SU-DHL-6 (cell line): ENCODE data around the gene SPACDR.

ENCODE experiments used
- H2AFZ ChIP-seq: fragments of 200-600 bp; sonication (generic); 2 replicates; pipeline ENCODE4 v1.6.1; 2014; ENCODE audit warnings: low read depth, mild to moderate bottlenecking, moderate library complexity, mixed read lengths, antibody characterized with exemption, low read length; ENCODE audit not compliant: severe bottlenecking
- H3F3A ChIP-seq: fragments of 200-600 bp; shearing (Covaris generic); 2 replicates; pipeline ENCODE4 v1.6.0; 2016; ENCODE audit warnings: antibody characterized with exemption, mild to moderate bottlenecking; ENCODE audit not compliant: insufficient read depth
- H3K27ac ChIP-seq: fragments of 200-600 bp; sonication (generic); 2 replicates; pipeline ENCODE4 v1.5.1; 2016; ENCODE audit warnings: low read depth, mild to moderate bottlenecking, low read length, moderate library complexity, mixed read lengths
- H3K27me3 ChIP-seq: fragments of 200-600 bp; sonication (generic), shearing (Covaris generic); 2 replicates; pipeline ENCODE4 v1.6.0; 2014; ENCODE audit warnings: mild to moderate bottlenecking, low read length
- H3K36me3 ChIP-seq: fragments of 200-600 bp; sonication (generic); 2 replicates; pipeline ENCODE4 v1.6.1; 2014; ENCODE audit warnings: mild to moderate bottlenecking, low read length, mixed read lengths
- H3K4me2 ChIP-seq: fragments of 300-600, 200-600 bp; shearing (Covaris generic), sonication (generic); 2 replicates; pipeline ENCODE4 v1.6.0; 2014; ENCODE audit warnings: low read length, low read depth, mild to moderate bottlenecking; ENCODE audit not compliant: poor library complexity, severe bottlenecking
- H3K4me3 ChIP-seq: fragments of 200-600 bp; sonication (generic); 2 replicates; pipeline ENCODE4 v1.5.1; 2014; ENCODE audit warnings: antibody characterized with exemption, low read length, mild to moderate bottlenecking, mixed read lengths; ENCODE audit not compliant: insufficient read depth, poor library complexity, severe bottlenecking
- H3K79me2 ChIP-seq: fragments of 200-600 bp; sonication (generic); 2 replicates; pipeline ENCODE4 v1.6.1; 2014; ENCODE audit warnings: mild to moderate bottlenecking, low read length, moderate library complexity; ENCODE audit not compliant: insufficient read depth
- H3K9ac ChIP-seq: fragments of 200-600 bp; sonication (generic); 2 replicates; pipeline ENCODE4 v1.7.0; 2014; ENCODE audit warnings: mild to moderate bottlenecking, low read length
- H3K9me2 ChIP-seq: fragments of 200-600 bp; sonication (generic); replicated peaks from 2 replicates; pipeline ENCODE4 v1.6.1; 2014; ENCODE audit warnings: low read length; ENCODE audit not compliant: insufficient read depth
- H3K9me3 ChIP-seq: fragments of 200-600 bp; sonication (generic); 2 replicates; pipeline ENCODE4 v1.6.1; 2014; ENCODE audit warnings: low read length, mixed read lengths; ENCODE audit not compliant: insufficient read depth
- H4K20me1 ChIP-seq: fragments of 200-600 bp; sonication (generic); 2 replicates; pipeline ENCODE4 v1.6.1; 2014; ENCODE audit warnings: low read depth, mild to moderate bottlenecking, antibody characterized with exemption, low read length, moderate library complexity, mixed read lengths
- EZH2phosphoT487 ChIP-seq: fragments of 200-600 bp; sonication (generic), shearing (Covaris generic); conservative IDR thresholded peaks from 2 replicates; pipeline ENCODE4 v1.6.1; 2018; ENCODE audit warnings: mild to moderate bottlenecking, antibody characterized with exemption, low read length, moderate library complexity, mixed read lengths
- TF ChIP-seq, protein P1 (sequence below): fragments of 200-600 bp; sonication (generic); IDR thresholded peaks from one replicate; pipeline ENCODE4 v1.5.1; 2017; ENCODE audit warnings: antibody characterized with exemption, mild to moderate bottlenecking, low read length, moderate library complexity; ENCODE audit not compliant: insufficient read depth, poor library complexity, severe bottlenecking

The SPACDR gene

DNA sequence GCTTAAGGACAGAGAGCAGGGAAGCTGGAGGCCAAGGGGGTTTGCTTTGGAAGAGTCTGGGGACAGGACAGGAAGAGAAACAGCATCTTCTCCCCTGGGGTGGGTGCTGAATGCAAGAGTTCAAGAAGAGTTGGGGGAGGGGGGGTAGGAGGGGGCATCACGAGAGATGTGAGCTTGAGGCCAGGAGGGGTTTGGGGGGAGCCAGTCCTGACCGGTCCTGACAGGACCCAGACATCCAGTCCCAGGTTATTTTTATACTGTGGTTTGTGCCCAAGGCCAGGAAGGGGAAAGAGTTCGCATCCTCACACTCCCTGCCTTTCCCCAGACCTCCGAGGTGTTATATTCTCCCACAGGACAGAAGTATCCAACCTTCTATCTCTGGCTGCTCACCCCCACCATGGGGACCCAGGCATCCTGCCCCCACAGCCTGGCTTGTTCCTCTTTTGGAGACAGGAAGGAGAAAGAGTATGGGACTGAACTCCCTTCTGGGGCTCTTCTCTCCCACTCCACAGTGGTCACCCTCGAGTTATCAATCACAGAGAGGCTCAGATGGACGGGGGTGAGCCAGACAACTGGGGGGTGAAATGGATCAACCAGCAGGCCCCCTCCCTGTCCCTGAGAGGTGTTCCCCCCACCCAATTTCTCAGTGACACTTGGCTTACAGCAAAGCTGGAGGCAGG lies 12.2 kb upstream of the SPACDR start:
- H3K4me3 ChIP-seq: no peak overlapping the region
- peak overlapping the region; percentile 88; the same call in 1 of the 2 replicates for H3K9ac ChIP-seq
- H4K20me1 ChIP-seq: no peaks in the 10 kb centered on the region
- H3K79me2 ChIP-seq: peaks cover 19% of the 10 kb centered on the region; the same call in 1 of the 2 replicates
- peaks cover 5% of the 10 kb centered on the region; the same call in 1 of the 2 replicates for H3F3A ChIP-seq
- no peaks in the 10 kb centered on the region for H3K36me3 ChIP-seq
- H2AFZ ChIP-seq: no peak overlapping the region
- no peak overlapping the region for H3K27ac ChIP-seq
- no peaks in the 10 kb centered on the region for H3K9me2 ChIP-seq
- H3K4me2 ChIP-seq: peak overlapping the region; percentile 94
- no peak for TF ChIP-seq EZH2phosphoT487
- TF ChIP-seq, protein P1, sequence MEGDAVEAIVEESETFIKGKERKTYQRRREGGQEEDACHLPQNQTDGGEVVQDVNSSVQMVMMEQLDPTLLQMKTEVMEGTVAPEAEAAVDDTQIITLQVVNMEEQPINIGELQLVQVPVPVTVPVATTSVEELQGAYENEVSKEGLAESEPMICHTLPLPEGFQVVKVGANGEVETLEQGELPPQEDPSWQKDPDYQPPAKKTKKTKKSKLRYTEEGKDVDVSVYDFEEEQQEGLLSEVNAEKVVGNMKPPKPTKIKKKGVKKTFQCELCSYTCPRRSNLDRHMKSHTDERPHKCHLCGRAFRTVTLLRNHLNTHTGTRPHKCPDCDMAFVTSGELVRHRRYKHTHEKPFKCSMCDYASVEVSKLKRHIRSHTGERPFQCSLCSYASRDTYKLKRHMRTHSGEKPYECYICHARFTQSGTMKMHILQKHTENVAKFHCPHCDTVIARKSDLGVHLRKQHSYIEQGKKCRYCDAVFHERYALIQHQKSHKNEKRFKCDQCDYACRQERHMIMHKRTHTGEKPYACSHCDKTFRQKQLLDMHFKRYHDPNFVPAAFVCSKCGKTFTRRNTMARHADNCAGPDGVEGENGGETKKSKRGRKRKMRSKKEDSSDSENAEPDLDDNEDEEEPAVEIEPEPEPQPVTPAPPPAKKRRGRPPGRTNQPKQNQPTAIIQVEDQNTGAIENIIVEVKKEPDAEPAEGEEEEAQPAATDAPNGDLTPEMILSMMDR: no peak
- H3K27me3 ChIP-seq: no peaks in the 10 kb centered on the region
- no peaks in the 10 kb centered on the region for H3K9me3 ChIP-seq

GRCh38 chr7:100475549-100475948 lies 11.5 kb upstream of the SPACDR start:
- Histone ChIP-seq H4K20me1 (no peaks in the 10 kb centered on the region), H3K9me3 (no peaks in the 10 kb centered on the region), H3K9ac (no peak overlapping the region), H3K79me2 (peaks cover 19% of the 10 kb centered on the region; the same call in 1 of the 2 replicates), H3K4me2 (peak overlapping the region; percentile 6), H3K9me2 (no peaks in the 10 kb centered on the region), H3K27me3 (no peaks in the 10 kb centered on the region), H3K27ac (no peak overlapping the region), H3K36me3 (no peaks in the 10 kb centered on the region), H3F3A (0 out of 2 replicates have a peak, but pooled peaks cover 5% of the 10 kb centered on the region), H3K4me3 (no peak overlapping the region), H2AFZ (no peak overlapping the region)
- no peak for TF ChIP-seq EZH2phosphoT487
- TF ChIP-seq, protein P1: no peak

DNA sequence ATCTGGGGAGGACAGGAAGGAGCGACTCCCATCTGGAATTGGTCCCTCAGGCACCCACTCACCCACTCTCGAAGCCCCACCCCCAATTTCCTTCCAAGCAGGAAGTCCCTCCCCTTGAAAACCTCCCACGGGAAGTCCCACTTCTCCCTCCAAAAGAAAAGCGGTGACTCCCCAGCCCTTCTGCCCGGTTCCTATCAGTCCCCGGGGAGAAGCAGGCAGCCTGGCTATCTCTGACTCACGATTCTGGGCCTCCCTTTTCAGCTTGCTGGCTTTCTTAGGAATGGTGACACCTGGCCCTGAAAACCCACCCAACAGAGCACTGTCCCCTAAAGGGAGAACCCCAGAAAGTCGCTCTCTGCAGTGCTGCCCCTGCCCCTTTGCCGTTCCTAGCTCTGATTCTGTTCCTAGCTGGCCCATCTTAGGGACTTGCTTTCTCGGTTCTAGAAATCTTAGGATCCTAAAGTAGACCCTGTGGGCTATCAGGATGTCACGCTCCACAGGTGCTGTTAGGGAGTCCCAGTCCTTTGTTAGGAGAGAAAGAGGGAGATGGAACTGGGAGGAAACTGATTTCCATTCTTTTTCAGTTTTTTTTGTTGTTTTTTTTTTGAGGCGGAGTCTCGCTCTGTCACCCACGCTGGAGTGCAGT lies 8.9 kb upstream of the SPACDR start:
- Histone ChIP-seq H3K9me2 (no peaks in the 10 kb centered on the region), H3K79me2 (peaks cover 12% of the 10 kb centered on the region; the same call in 1 of the 2 replicates), H4K20me1 (no peaks in the 10 kb centered on the region), H3K27me3 (no peaks in the 10 kb centered on the region), H3K27ac (no peak overlapping the region), H3K4me2 (no peak overlapping the region), H3F3A (no peaks in the 10 kb centered on the region), H3K9ac (no peak overlapping the region), H3K4me3 (no peak overlapping the region), H3K36me3 (no peaks in the 10 kb centered on the region), H3K9me3 (no peaks in the 10 kb centered on the region), H2AFZ (no peak overlapping the region)
- no peak for TF ChIP-seq EZH2phosphoT487
- TF ChIP-seq, protein P1: no peak
